Keratinocyte (primary cell): ENCODE data around the gene DMD. TPM values are rescaled to one million over a fixed set of nuclear protein-coding genes. Genes with fewer than 3 reads are reported as not detected.
A peak's percentile ranks its signal among the peaks of the same experiment; 100 is the strongest.

Experiments used
- DNase-seq: peaks from one replicate; pipeline ENCODE4 v3.0.0-alpha.2; 2011; ENCODE audit warnings: low read depth, missing footprints, low spot score
- FAIRE-seq: peaks from 2 replicates; lab custom pipeline; 2011; peaks lifted over from hg19 to GRCh38; lab: Jason Lieb, UNC
- H2AFZ ChIP-seq: 2 replicates; pipeline ENCODE4 v1.6.0; 2012; ENCODE audit warnings: low read length, control low read depth, inconsistent platforms; ENCODE audit not compliant: control insufficient read depth
- H3K27ac ChIP-seq: 2 replicates; pipeline ENCODE4 v1.5.1; 2011; ENCODE audit warnings: low read length; ENCODE audit not compliant: control insufficient read depth, insufficient read depth
- H3K27me3 ChIP-seq: 3 replicates; pipeline ENCODE4 v1.6.0; 2011; ENCODE audit warnings: low read length; ENCODE audit not compliant: control insufficient read depth, insufficient read depth; ENCODE audit errors: extremely low read depth
- H3K36me3 ChIP-seq, 2 experiments: 2 replicates in 1 of 2; 3 replicates in 1 of 2; pipeline ENCODE4 v1.5.1; 2011; ENCODE audit warnings: low read length in 2 of 2, mild to moderate bottlenecking in 1 of 2; ENCODE audit not compliant: control insufficient read depth in 2 of 2, insufficient read depth in 2 of 2; ENCODE audit errors: extremely low read depth in 1 of 2
- H3K4me1 ChIP-seq: 3 replicates; pipeline ENCODE4 v1.5.1; 2011; ENCODE audit warnings: low read length; ENCODE audit not compliant: control insufficient read depth, insufficient read depth; ENCODE audit errors: extremely low read depth
- H3K4me2 ChIP-seq: 3 replicates; pipeline ENCODE4 v1.6.0; 2011; ENCODE audit warnings: low read depth, low read length; ENCODE audit not compliant: control insufficient read depth, insufficient read depth; ENCODE audit errors: extremely low read depth
- H3K4me3 ChIP-seq, 3 experiments: fragments of 200-600 bp in 1 of 3; sonication (generic) in 1 of 3; 2 replicates in 2 of 3; 3 replicates in 1 of 3; pipeline ENCODE4 v1.5.1; 2011 to 2016; ENCODE audit warnings: low read length in 3 of 3, mild to moderate bottlenecking in 3 of 3, control low read depth in 2 of 3, inconsistent platforms in 1 of 3, low read depth in 1 of 3, mixed read lengths in 1 of 3, mixed run types in 1 of 3, moderate library complexity in 1 of 3; ENCODE audit not compliant: control insufficient read depth in 2 of 3, insufficient read depth in 2 of 3; ENCODE audit errors: extremely low read depth in 1 of 3
- H3K79me2 ChIP-seq: 2 replicates; pipeline ENCODE4 v1.6.0; 2012; ENCODE audit warnings: low read length; ENCODE audit not compliant: control insufficient read depth, insufficient read depth
- H3K9ac ChIP-seq: 3 replicates; pipeline ENCODE4 v1.6.0; 2011; ENCODE audit warnings: low read length; ENCODE audit not compliant: control insufficient read depth, insufficient read depth; ENCODE audit errors: extremely low read depth
- H3K9me1 ChIP-seq: 3 replicates; pipeline ENCODE4 v1.6.0; 2011; ENCODE audit warnings: low read length; ENCODE audit not compliant: control insufficient read depth, insufficient read depth; ENCODE audit errors: extremely low read depth
- H3K9me3 ChIP-seq: 2 replicates; pipeline ENCODE4 v1.5.1; 2012; ENCODE audit warnings: low read depth, low read length; ENCODE audit not compliant: control insufficient read depth
- H4K20me1 ChIP-seq: 3 replicates; pipeline ENCODE4 v1.6.0; 2011; ENCODE audit warnings: low read length; ENCODE audit not compliant: control insufficient read depth, insufficient read depth; ENCODE audit errors: extremely low read depth
- CTCF ChIP-seq, 3 experiments: IDR thresholded peaks in 1 of 3; conservative IDR thresholded peaks in 1 of 3; optimal IDR thresholded peaks in 1 of 3; 2 replicates in 2 of 3; 3 replicates in 1 of 3; pipeline versions ENCODE3 to v1.5.1; 2011; ENCODE audit warnings: low read length in 3 of 3, mild to moderate bottlenecking in 3 of 3, moderate library complexity in 2 of 3, control low read depth in 1 of 3, inconsistent platforms in 1 of 3; ENCODE audit not compliant: insufficient read depth in 2 of 3; ENCODE audit errors: extremely low read depth in 1 of 3
- EZH2 ChIP-seq: IDR thresholded peaks from one replicate; pipeline ENCODE4 v1.6.1; 2012; ENCODE audit warnings: inconsistent platforms, mild to moderate bottlenecking, low read length, moderate library complexity
- dilution Hi-C: fragments of 300-500 bp; cut with MboI; formaldehyde crosslinking; loops from one replicate; pipeline ENCODE4 v1.7.0; 2020; ENCODE audit warnings: low sequenced_read_pairs; ENCODE audit not compliant: extremely low pct_ligation_motif_present
- polyA plus RNA-seq, 5 experiments: library from polyadenylated mRNA; depleted of rRNA in 3 of 5; stranded (reverse) in 3 of 5; stranded (forward) in 1 of 5; unstranded in 1 of 5; fragments of >200 nt; gene quantifications; 1 replicate in 1 of 5; 2 replicates in 3 of 5; 3 replicates in 1 of 5; pipeline versions ENCODE4 v1.2.1 to v1.2.3, GENCODE V29; 2011 to 2012; ENCODE audit warnings: missing spikeins in 2 of 5, low read depth in 1 of 5, low replicate concordance in 1 of 5

Gene DMD
- polyA plus RNA-seq, 1 donor (not counting 4 experiments of a cell fraction or from before 2014, with no cell fraction given) = 8.9 TPM

- no peak for DNase-seq
- H3K4me2 ChIP-seq = no peak overlapping the region
These were observed 1602.7 kb downstream of the DMD start for GRCh38 chrX:31608638-31609037.

GRCh38 chrX:31606771-31607170 is 1604.6 kb downstream of the DMD start:
- Histone ChIP-seq H3K27ac (no peak overlapping the region), H3K9me1 (no peaks in the 10 kb centered on the region), H3K4me3 (no peak overlapping the region), H2AFZ (no peak overlapping the region), H3K36me3 (no peaks in the 10 kb centered on the region), H3K9ac (no peak overlapping the region), H3K4me2 (no peak overlapping the region), H3K79me2 (no peaks in the 10 kb centered on the region), H3K9me3 (no peaks in the 10 kb centered on the region), H3K4me1 (peaks cover 19% of the 10 kb centered on the region), H3K27me3 (no peaks in the 10 kb centered on the region), H4K20me1 (no peaks in the 10 kb centered on the region)
- DNase-seq (no peak), FAIRE-seq (no peak)
- dilution Hi-C loops = no loop called here
- TF ChIP-seq CTCF (optimal IDR thresholded peaks at IDR 0.05 in 1 of 3, IDR thresholded peaks at IDR 0.05 in 1 of 3, conservative IDR thresholded peaks at IDR 0.05 in 1 of 3; ENCODE audit: extremely low read depth in 1 of 3, insufficient read depth in 2 of 3, low read length in 3 of 3) (no peak), EZH2 (no peak)

More at GRCh38 chrX:31608638-31609037, 1602.7 kb downstream of the DMD start:
- Histone ChIP-seq H3K36me3 (no peaks in the 10 kb centered on the region), H2AFZ (peak overlapping the region; percentile 34), H3K27ac (peak overlapping the region; percentile 80), H3K79me2 (no peaks in the 10 kb centered on the region), H3K27me3 (no peaks in the 10 kb centered on the region), H4K20me1 (no peaks in the 10 kb centered on the region), H3K4me1 (peaks cover 19% of the 10 kb centered on the region), H3K4me3 (no peak overlapping the region), H3K9ac (no peak overlapping the region), H3K9me3 (no peaks in the 10 kb centered on the region), H3K9me1 (no peaks in the 10 kb centered on the region)
- no peak for FAIRE-seq
- TF ChIP-seq EZH2 (no peak), CTCF (optimal IDR thresholded peaks at IDR 0.05 in 1 of 3, IDR thresholded peaks at IDR 0.05 in 1 of 3, conservative IDR thresholded peaks at IDR 0.05 in 1 of 3; ENCODE audit: extremely low read depth in 1 of 3, insufficient read depth in 2 of 3, low read length in 3 of 3) (no peak)
- dilution Hi-C loops = no loop called here
